Activated T-cell treated with anti-CD3 and anti-CD28 coated beads, Interleukin-2, amount 50 U/mL, for 24 hours (primary cell): ENCODE measurements around the gene RAB6A.

Experiments
- DNase-seq: peaks from one replicate; pipeline ENCODE4 v3.0.0-alpha.2; 2020
- H3K27ac Mint-ChIP-seq: 2 replicates; pipeline ENCODE4 v1.8.0; 2020; ENCODE audit warnings: mild to moderate bottlenecking, mixed read lengths
- H3K27me3 Mint-ChIP-seq: 2 replicates; pipeline ENCODE4 v1.8.0; 2020; ENCODE audit warnings: mixed read lengths
- H3K36me3 Mint-ChIP-seq: 2 replicates; pipeline ENCODE4 v1.8.0; 2020; ENCODE audit warnings: low read depth, mixed read lengths
- H3K4me1 Mint-ChIP-seq: 2 replicates; pipeline ENCODE4 v1.8.0; 2020; ENCODE audit warnings: low read depth, mixed read lengths
- H3K4me3 Mint-ChIP-seq: 2 replicates; pipeline ENCODE4 v1.8.0; 2020; ENCODE audit warnings: mild to moderate bottlenecking, moderate library complexity, mixed read lengths
- H3K9me3 Mint-ChIP-seq: 2 replicates; pipeline ENCODE4 v1.8.0; 2020; ENCODE audit warnings: mixed read lengths

Gene RAB6A

GRCh38 chr11:73648571-73649046 is 112.3 kb downstream of the RAB6A start:
- peaks cover 16% of the 10 kb centered on the region for H3K4me1 Mint-ChIP-seq
- peaks cover 6% of the 10 kb centered on the region for H3K36me3 Mint-ChIP-seq
- no peak for DNase-seq
- H3K27ac Mint-ChIP-seq, result no peak overlapping the region
- no peaks in the 10 kb centered on the region for H3K27me3 Mint-ChIP-seq
- H3K9me3 Mint-ChIP-seq, result no peaks in the 10 kb centered on the region
- no peak overlapping the region for H3K4me3 Mint-ChIP-seq

GRCh38 chr11:73648121-73648520 is 112.8 kb downstream of the RAB6A start:
- Mint-ChIP-seq H3K9me3 (no peaks in the 10 kb centered on the region), H3K4me3 (peak overlapping the region; percentile 75), H3K36me3 (peaks cover 6% of the 10 kb centered on the region), H3K4me1 (peaks cover 16% of the 10 kb centered on the region), H3K27ac (peak overlapping the region; percentile 72), H3K27me3 (no peaks in the 10 kb centered on the region)
- no peak for DNase-seq

GRCh38 chr11:73647459-73648100 is 113.3 kb downstream of the RAB6A start:
- Mint-ChIP-seq H3K9me3 (no peaks in the 10 kb centered on the region), H3K27me3 (no peaks in the 10 kb centered on the region), H3K27ac (peak overlapping the region; percentile 72), H3K4me3 (peak overlapping the region; percentile 75), H3K36me3 (peaks cover 2% of the 10 kb centered on the region), H3K4me1 (peaks cover 16% of the 10 kb centered on the region)
- peak; percentile 94 for DNase-seq

GRCh38 chr11:73645972-73646631 is 114.8 kb downstream of the RAB6A start, which contains the start of gene PLEKHB1:
Gene PLEKHB1 (plus strand): TSS chr11:73646581. CDS start chr11:73646609, 28 bp downstream.
- Mint-ChIP-seq H3K4me3 (peak within 1 kb of the TSS; percentile 75), H3K27me3 (no peaks in the 10 kb centered on the region), H3K27ac (peak within 1 kb of the TSS; percentile 30), H3K9me3 (no peaks in the 10 kb centered on the region), H3K4me1 (peaks cover 16% of the 10 kb centered on the region), H3K36me3 (no peaks in the 10 kb centered on the region)
- no peak for DNase-seq

- Mint-ChIP-seq H3K9me3 (no peaks in the 10 kb centered on the region), H3K27me3 (no peaks in the 10 kb centered on the region), H3K4me1 (peaks cover 20% of the 10 kb centered on the region), H3K27ac (no peak overlapping the region), H3K36me3 (no peaks in the 10 kb centered on the region), H3K4me3 (no peak overlapping the region)
- no peak for DNase-seq
Measured at GRCh38 chr11:73645121-73645969, 115.5 kb downstream of the RAB6A start.

- H3K4me3 Mint-ChIP-seq, result no peak overlapping the region
- H3K27ac Mint-ChIP-seq, result no peak overlapping the region
- H3K4me1 Mint-ChIP-seq, result peaks cover 8% of the 10 kb centered on the region
- H3K9me3 Mint-ChIP-seq, result no peaks in the 10 kb centered on the region
- DNase-seq, result no peak
- H3K36me3 Mint-ChIP-seq, result no peaks in the 10 kb centered on the region
- no peaks in the 10 kb centered on the region for H3K27me3 Mint-ChIP-seq
Measured at GRCh38 chr11:73641668-73642067, 119.2 kb downstream of the RAB6A start.

GRCh38 chr11:73640592-73640991 is 120.3 kb downstream of the RAB6A start:
- H3K27ac Mint-ChIP-seq, result no peak overlapping the region
- H3K4me1 Mint-ChIP-seq, result peaks cover 7% of the 10 kb centered on the region
- no peak for DNase-seq
- H3K4me3 Mint-ChIP-seq, result no peak overlapping the region
- no peaks in the 10 kb centered on the region for H3K27me3 Mint-ChIP-seq
- H3K9me3 Mint-ChIP-seq, result no peaks in the 10 kb centered on the region
- H3K36me3 Mint-ChIP-seq, result no peaks in the 10 kb centered on the region

- H3K27ac Mint-ChIP-seq, result no peak overlapping the region
- DNase-seq, result no peak
- H3K4me3 Mint-ChIP-seq, result no peak overlapping the region
- H3K4me1 Mint-ChIP-seq, result peaks cover 13% of the 10 kb centered on the region
- no peaks in the 10 kb centered on the region for H3K36me3 Mint-ChIP-seq
- H3K9me3 Mint-ChIP-seq, result no peaks in the 10 kb centered on the region
- no peaks in the 10 kb centered on the region for H3K27me3 Mint-ChIP-seq
Measured at GRCh38 chr11:73637012-73637411, 123.9 kb downstream of the RAB6A start.

GRCh38 chr11:73636249-73636648 is 124.6 kb downstream of the RAB6A start:
- Mint-ChIP-seq H3K4me1 (peaks cover 13% of the 10 kb centered on the region), H3K9me3 (no peaks in the 10 kb centered on the region), H3K4me3 (no peak overlapping the region), H3K27ac (no peak overlapping the region), H3K27me3 (no peaks in the 10 kb centered on the region), H3K36me3 (no peaks in the 10 kb centered on the region)
- DNase-seq, result no peak

- no peak for DNase-seq
- Mint-ChIP-seq H3K4me1 (peaks cover 13% of the 10 kb centered on the region), H3K27me3 (no peaks in the 10 kb centered on the region), H3K4me3 (no peak overlapping the region), H3K27ac (no peak overlapping the region), H3K9me3 (no peaks in the 10 kb centered on the region), H3K36me3 (no peaks in the 10 kb centered on the region)
Measured at GRCh38 chr11:73635721-73636120, 125.2 kb downstream of the RAB6A start.

GRCh38 chr11:73633999-73634398 is 126.9 kb downstream of the RAB6A start:
- DNase-seq, result no peak
- Mint-ChIP-seq H3K9me3 (no peaks in the 10 kb centered on the region), H3K36me3 (no peaks in the 10 kb centered on the region)

GRCh38 chr11:73632996-73633395 is 127.9 kb downstream of the RAB6A start:
- H3K9me3 Mint-ChIP-seq, result no peaks in the 10 kb centered on the region

More at GRCh38 chr11:73633999-73634398, 126.9 kb downstream of the RAB6A start:
- no peak overlapping the region for H3K4me3 Mint-ChIP-seq
- H3K27me3 Mint-ChIP-seq, result no peaks in the 10 kb centered on the region
- peaks cover 6% of the 10 kb centered on the region for H3K4me1 Mint-ChIP-seq
- H3K27ac Mint-ChIP-seq, result peak overlapping the region; percentile 47

GRCh38 chr11:73629907-73630306 is 131.0 kb downstream of the RAB6A start:
- Mint-ChIP-seq H3K4me1 (peaks cover 8% of the 10 kb centered on the region), H3K27me3 (peaks cover 2% of the 10 kb centered on the region), H3K36me3 (no peaks in the 10 kb centered on the region), H3K9me3 (no peaks in the 10 kb centered on the region), H3K27ac (no peak overlapping the region), H3K4me3 (no peak overlapping the region)
- DNase-seq, result no peak

More at GRCh38 chr11:73632996-73633395, 127.9 kb downstream of the RAB6A start:
- Mint-ChIP-seq H3K4me3 (no peak overlapping the region), H3K36me3 (no peaks in the 10 kb centered on the region), H3K4me1 (peaks cover 6% of the 10 kb centered on the region), H3K27ac (no peak overlapping the region), H3K27me3 (no peaks in the 10 kb centered on the region)
- no peak for DNase-seq

- Mint-ChIP-seq H3K9me3 (no peaks in the 10 kb centered on the region), H3K4me3 (no peak overlapping the region), H3K4me1 (peaks cover 2% of the 10 kb centered on the region), H3K27ac (no peak overlapping the region), H3K27me3 (peaks cover 24% of the 10 kb centered on the region), H3K36me3 (no peaks in the 10 kb centered on the region)
- DNase-seq, result peak; percentile 73
Measured at GRCh38 chr11:73625696-73626318, 135.1 kb downstream of the RAB6A start.
